Left cardiac atrium (tissue), 4 donors: ENCODE results near the gene H2AZ2. TPM values are rescaled to one million over a fixed set of nuclear protein-coding genes. Genes with fewer than 3 reads are reported as not detected.
"Not testable (repeated sequence)": the region's sequence is repeated elsewhere in the genome, so short reads cannot be mapped to it uniquely, and the experiment has no call there.

Experiments used
- ATAC-seq, 2 donors: fragments of 200-7000 bp; cut with Tn5 transposase; one replicate each; pipeline ENCODE4 v1.9.1; 2020; ENCODE audit warnings: mild to moderate bottlenecking in 2 of 2, moderate library complexity in 2 of 2
- DNase-seq: peaks from one replicate; pipeline ENCODE4 v3.0.0-alpha.2; 2020
- intact Hi-C, 2 donors: fragments of 100-400 bp; cut with DNase I; formaldehyde crosslinking; loops; one replicate each; pipeline versions ENCODE4 v1.14.1 to v1.15.1; 2022 to 2023
- total RNA-seq, 2 donors: library from RNA; stranded (reverse); fragmentation: NEBNext Ultra II Directional; extraction: Animal tissue kit (Norgen Biotek cat#: 25700); gene quantifications; one replicate each; pipeline ENCODE4 v1.2.1, GENCODE V29; 2021
- donor health status: DM: no; HTN: yes; CAD: no.
- donor health status: DM: no; HTN: yes; CAD: no; lungs with severe emphysema.
- donor health status: DM: yes; HTN: yes; CAD: no.
- donor health status: Dilated cardiomyopathy.

The H2AZ2 gene
- total RNA-seq, 2 donors from 2014 or later, result 191 to 205 TPM

DNA sequence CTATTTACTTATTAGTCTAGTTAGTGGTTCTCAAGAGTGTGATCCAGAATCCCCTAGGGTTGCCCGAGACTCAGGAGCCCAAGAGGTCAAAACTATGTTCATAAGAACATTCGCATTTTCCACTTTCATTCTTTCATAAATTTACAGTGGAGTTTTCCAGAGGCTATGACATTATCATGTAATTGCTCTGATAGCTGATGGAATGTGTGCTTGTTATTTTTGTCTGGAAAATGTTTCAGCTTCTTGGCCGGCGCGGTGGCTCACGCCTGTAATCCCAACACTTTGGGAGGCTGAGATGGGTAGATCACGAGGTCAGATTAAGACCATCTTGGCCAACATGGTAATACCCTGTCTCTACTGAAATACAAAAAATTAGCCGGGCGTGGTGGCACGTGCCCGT, 27.4 kb upstream of the H2AZ2 start:
- ATAC-seq (peak in 1 of 2 donors; percentile 25), DNase-seq (no peak)
- intact Hi-C loops, result no loop called here

DNA sequence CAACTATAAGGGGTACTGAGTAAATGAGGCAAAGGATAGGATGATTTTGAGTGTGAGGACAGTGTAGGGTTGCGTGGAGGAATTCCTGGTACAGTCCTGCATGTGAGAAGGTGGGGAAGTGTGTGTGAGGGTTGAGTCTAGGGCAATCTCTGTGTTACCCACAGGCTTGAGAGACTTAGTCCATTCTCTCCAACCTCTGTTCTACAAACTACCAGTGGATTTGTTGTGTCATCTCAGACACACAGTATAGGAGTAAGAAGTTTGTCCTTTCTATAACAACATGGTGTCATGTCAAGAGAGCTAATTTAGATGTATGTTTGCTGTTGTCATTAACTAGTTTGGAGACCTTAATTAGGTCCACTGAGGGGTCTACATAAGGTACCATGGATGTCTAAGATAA, 24.9 kb upstream of the H2AZ2 start:
- no peak for DNase-seq
- intact Hi-C loops, result no loop called here
- no peak for ATAC-seq

DNA sequence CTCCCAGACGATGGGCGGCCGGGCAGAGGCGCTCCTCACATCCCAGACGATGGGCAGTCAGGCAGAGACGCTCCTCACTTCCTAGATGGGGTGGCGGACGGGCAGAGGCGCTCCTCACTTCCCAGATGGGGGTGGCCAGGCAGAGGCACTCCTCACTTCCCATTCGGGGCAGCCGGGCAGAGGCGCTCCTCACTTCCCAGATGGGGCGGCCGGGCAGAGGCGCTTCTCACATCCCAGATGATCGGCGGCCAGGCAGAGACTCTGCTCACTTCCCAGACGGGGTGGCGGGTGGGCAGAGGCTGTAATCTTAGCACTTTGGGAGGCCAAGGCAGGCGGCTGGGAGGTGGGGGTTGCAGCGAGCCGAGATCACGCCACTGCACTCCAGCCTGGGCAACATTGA, 24.0 kb upstream of the H2AZ2 start:
- ATAC-seq, intact Hi-C loops: not testable (repeated sequence)

DNA sequence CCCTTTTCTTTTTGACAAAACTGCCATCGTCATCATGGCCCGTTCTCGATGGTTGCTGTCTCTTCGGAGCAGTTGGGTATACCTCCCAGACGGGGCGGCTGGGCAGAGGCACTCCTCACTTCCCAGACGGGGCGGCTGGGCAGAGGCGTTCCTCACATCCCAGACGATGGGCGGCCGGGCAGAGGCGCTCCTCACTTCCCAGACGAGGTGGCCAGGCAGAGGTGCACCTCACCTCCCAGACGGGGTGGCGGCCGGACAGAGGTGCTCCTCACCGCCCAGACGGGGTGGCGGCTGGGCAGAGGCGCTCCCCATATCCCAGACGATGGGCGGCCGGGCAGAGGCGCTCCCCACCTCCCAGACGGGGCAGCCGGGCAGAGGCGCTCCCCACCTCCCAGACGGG, 22.9 kb upstream of the H2AZ2 start:
- intact Hi-C loops, result not testable (repeated sequence)

More for the DNA sequence above, 24.0 kb upstream of the H2AZ2 start:
- not testable (repeated sequence) for DNase-seq

DNA sequence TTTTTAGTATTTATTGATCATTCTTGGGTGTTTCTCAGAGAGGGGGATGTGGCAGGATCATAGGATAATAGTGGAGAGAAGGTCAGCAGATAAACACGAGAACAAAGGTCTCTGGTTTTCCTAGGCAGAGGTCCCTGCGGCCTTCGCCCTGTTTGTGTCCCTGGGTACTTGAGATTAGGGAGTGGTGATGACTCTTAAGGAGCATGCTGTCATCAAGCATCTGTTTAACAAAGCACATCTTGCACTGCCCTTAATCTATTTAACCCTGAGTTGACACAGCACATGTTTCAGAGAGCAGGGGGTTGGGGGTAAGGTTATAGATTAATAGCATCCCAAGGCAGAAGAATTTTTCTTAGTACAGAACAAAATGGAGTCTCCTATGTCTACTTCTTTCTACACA, 22.4 kb upstream of the H2AZ2 start:
- ATAC-seq, intact Hi-C loops, DNase-seq: not testable (repeated sequence)

More for the DNA sequence above, 22.9 kb upstream of the H2AZ2 start:
- DNase-seq, ATAC-seq: not testable (repeated sequence)

DNA sequence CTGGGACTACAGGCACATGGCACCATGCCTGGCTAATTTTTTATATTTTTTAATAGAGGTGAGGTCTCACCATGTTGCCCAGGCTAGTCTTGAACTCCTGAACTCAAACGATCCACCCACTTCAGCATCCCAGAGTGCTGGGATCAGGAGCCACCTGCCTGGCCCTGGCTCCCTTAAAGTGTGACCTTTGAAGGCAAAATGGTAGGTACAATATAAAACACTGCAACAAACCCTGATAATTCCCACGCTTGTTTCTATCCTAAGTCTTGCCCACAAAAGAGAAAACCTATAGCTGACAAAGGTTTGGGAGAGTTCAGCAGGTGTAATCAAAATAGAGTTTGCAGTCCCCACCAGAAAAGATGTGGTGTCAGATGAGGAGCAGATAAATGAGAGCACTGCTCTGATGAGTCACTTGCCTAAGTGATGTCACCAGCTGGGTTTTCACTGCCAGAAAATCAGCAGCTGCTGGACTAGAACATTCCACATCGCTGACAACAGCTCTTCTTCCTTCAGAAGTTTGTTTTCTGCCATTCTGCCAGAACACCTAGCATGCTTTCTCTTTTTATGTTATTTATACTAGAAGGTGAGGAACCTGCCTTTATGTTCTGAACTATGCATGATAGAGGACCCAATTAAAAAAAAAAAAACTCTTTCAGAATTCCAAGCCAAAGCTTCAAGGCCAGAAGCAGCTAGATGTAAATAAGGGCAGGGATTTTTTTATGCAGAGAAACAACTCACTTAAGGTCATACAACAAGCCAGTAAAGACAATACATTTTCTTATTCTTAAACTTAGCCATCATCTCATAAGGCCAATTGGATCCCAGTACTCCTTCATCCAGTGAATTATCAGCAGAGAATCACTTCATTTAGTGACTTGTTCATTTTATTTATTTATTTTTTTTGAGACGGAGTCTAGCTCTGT, 19.4 kb upstream of the H2AZ2 start:
- DNase-seq, result no peak
- intact Hi-C loops, result no loop called here
- peak in 1 of 2 donors; percentile 94 for ATAC-seq

DNA sequence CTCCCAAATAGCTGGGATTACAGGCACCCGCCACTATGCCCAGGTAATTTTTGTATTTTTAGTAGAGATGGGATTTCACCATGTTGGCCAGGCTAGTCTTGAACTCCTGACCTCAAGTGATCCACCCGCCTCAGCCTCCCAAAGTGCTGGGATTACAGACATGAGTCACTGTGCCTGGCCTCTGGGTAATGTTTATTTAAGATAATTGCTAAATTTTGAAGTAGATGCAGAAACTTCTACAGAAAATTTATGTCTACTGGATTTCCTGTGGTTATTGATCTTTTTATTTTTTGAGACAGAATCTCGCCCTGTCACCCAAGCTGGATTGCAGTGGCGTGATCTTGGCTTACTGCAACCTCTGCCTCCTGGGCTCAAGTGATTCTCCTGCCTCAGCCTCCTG, 14.1 kb upstream of the H2AZ2 start:
- not testable (repeated sequence) for DNase-seq
- intact Hi-C loops, result loop anchor here in 1 of 2 donors (5.0 kb wide), 1 partner anchor 50 kb away; no protein-coding TSS in a partner anchor

DNA sequence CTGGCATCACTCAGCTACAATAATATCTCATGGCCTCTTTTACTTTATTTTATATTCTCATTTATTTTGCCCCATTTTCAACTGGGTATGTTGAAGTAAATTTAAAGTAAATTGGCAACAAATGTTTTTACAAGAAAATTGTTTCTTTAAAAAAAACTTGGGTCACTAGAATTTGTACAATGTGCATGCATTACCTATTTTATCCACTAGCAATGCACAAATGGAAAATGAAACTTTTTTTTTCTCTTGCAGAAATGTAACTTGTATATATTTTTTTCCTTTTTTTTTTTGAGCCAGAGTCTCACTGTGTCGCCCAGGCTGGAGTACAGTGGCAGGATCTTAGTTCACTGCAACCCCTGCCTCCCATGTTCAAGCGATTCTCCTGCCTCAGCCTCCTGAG, 10.3 kb upstream of the H2AZ2 start:
- no peak for DNase-seq
- intact Hi-C loops, result loop anchor here in 1 of 2 donors (5.0 kb wide), 1 partner anchor 274 kb away; no protein-coding TSS in a partner anchor

More for the DNA sequence above, 14.1 kb upstream of the H2AZ2 start:
- not testable (repeated sequence) for ATAC-seq

DNA sequence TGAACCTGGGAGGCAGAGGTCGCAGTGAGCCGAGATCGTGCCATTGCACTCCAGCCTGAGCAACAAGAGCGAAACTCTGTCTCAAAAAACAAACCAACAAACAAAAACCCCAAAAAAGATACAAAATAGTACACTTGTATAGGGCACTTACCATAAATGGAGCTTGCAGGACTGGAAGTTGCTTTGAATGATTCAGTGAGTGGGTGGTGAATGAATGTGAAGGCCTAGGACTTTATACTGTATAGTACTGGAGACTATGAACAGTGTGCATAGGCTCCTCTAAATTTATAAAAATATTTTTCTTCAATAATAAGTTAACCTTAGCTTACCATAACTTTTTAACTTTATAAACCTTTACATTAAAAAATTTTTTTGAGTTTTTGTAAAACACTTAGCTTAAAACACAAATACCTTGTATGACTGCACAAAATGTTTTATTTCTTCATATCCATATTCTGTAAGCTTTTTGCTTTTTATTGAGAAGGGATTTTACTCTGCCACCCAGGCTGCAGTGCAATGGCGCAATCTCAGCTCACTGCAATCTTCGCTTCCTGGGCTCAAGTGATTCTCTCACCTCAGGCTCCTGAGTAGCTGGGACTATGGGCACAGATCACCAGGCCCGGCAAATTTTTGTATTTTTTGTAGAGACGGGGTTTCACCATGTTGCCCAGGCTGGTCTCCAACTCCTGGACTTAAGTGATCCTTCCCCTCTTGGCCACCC, 6.9 kb upstream of the H2AZ2 start:
- intact Hi-C loops, result loop anchor here in 1 of 2 donors (5.0 kb wide), 2 partner anchors 32 to 277 kb away; partner anchors contain the start of gene PURB
- DNase-seq, result no peak
- no peak for ATAC-seq

More for the DNA sequence above, 10.3 kb upstream of the H2AZ2 start:
- no peak for ATAC-seq

DNA sequence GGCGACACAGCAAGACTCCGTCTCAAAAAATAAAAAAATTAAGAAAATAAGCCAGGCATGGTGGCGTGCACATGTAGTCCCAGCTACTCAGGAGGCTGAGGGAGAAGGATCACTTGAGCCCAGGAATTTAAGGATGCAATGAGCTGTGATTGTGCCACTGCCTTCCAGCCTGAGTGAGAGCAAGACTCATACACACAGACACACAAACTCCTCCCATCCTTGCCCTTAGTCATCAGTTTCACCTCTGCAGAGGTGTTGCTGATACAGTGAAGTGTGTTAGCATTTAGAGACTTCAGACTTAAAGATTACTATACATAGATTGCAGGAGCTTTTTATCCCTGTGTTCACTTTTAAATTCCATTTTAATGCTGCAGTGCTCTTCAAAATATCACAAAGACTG, 5.5 kb upstream of the H2AZ2 start:
- DNase-seq (no peak), ATAC-seq (no peak)
- intact Hi-C loops, result loop anchor here in 1 of 2 donors (5.0 kb wide), 1 partner anchor 34 kb away; the partner anchor contains the start of gene PURB

DNA sequence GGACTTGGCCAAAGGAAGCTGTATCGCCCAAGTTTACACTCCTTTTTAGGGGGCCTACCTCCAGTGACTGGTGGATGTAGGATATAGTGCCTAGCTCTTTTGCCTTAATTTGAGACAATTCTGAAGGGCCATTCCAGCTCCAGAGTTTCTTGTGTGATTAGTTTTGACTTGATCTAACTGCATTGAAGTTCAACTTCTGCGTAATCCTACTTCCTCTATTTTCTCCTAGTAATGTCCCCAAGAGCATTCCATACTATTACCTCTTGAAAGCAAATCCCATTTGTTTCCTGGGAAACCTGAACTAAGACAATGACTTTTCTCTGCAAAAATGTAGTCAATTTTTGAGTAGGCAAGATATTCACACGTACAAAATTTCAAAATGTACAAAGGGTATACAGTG, 4.7 kb upstream of the H2AZ2 start:
- intact Hi-C loops, result loop anchor here in 1 of 2 donors (5.0 kb wide), 1 partner anchor 35 kb away; the partner anchor contains the start of gene PURB
- DNase-seq (no peak), ATAC-seq (no peak)

DNA sequence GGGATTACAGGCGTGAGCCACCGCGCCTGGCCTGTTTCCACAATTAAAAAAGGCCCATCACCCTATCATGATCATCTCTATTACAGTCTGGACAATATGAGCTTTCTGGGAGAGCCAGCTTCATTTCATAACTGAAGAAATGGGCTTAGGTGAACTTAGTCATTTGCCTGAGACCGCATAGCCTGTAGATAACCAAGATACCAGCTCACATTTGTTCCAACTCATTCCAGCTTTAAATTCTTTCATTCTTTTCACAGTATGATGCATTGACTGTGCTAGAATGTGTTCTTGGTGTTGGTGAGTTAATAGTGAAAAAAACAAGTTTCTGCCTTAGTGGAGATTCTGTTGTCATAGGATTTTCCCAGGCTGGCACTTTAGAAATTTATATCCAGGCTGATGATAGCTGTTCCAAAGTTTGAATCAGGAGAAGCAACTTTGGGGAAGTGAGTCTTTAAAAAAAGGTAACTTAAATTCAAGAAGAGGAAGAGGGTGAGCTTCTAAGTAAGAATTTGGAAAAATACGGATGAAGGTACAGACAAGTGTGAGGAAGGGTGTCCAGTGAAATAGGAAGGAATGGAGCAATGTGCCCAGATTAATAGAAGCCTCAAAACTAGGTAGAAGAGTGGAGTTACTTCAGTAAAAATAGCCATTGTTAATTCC, 2.1 kb upstream of the H2AZ2 start:
- intact Hi-C loops, result loop anchor here (5.0 kb wide), 3 partner anchors 37 to 268 kb away; partner anchors contain the start of genes PPIA (in 1 of the 2), PURB (in 1 of the 2) and TMED4 (in 1 of the 2)
- DNase-seq, result no peak
- no peak for ATAC-seq

DNA sequence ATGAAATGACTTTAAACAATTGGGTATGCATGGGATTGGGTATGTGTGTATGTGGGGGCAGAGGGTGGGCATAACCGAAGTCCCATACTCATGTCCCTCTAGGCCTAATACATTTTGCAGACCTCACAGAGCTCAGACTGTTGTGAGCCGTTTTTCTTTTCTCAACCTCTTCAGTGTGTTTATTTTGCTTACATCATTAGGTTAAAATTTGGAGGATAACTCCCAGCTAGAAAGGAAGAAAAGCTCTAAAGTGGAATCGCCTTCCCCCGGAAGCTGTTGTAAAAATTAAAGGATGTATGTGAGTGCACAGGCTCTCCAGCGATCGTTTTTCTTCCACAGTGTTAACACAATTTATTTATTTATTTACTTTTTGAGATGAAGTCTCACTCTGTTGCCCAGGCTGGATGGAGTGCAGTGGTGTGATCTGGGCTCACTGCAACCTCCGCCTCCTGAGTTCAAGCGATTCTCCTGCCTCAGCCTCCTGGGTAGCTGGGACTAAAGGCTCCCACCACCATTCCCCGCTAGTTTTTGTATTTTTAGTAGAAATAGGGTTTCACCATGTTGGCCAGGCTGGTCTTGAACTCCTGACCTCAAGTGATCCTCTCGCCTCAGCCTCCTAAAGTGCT, 1.5 kb upstream of the H2AZ2 start:
- DNase-seq (no peak), ATAC-seq (no peak)
- intact Hi-C loops, result loop anchor here (5.0 kb wide), 2 partner anchors 52 to 267 kb away; partner anchors contain the start of genes PPIA (in 1 of the 2) and TMED4 (in 1 of the 2)

DNA sequence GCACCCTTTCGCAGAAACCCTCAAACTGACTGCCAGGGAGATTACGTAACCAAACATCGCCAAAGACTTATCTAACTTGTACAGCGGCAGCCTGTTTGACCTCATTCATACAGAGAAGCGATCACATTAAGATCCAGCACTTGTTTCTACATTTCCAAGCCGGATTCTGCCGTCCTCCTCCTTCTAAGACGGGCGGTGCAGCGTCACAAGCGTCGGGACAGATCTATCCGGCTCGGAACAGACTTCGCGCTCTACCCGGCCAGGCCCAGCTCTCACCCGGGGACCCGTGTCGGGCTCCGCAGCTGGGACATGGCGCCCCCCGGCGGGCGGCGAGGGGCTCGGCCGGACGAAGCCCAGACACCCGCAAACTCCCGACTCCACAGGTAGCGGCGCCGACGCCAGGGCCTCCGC, 373 bp downstream of the H2AZ2 start:
- ATAC-seq (peak; percentile 83 to 88), DNase-seq (peak; percentile 89)
- intact Hi-C loops, result loop anchor here (2.0 to 5.0 kb wide), 3 partner anchors 50 to 265 kb away; partner anchors contain the start of genes PPIA (in 1 of the 2) and TMED4 (in 1 of the 2)

DNA sequence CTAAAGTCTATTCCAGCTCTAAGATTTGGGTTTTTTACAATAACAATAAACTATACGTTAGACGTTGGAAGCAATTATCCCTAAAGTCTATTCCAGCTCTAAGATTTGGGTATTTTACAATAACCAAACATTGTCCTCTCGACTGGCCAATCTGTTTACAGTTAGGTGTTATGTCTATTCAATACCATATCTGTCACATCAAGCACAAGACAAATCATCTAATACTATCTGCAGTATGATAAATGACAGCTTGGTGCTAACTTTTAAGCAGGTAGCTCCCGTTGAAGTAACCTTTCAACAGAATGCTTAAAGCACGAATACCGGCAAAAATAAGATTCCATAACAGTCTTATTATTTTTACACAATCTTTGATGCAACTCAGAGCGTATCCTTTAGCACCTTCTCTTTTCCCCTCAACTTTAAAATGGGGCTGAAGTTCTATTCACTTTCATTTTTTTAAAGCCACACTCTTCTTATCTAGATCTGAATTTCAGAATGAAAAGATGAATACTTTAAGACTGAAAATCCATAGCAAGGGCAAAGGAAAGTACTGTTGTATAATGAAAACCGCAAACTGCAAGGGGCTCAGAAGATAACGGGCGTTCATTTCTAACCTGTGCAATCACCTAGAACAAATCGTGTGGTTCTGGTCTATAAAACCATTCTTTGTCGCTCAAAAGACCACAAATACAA, 925 bp downstream of the H2AZ2 start:
- intact Hi-C loops, result loop anchor here (2.0 to 5.0 kb wide), 3 partner anchors 50 to 265 kb away; partner anchors contain the start of genes PPIA (in 1 of the 2) and TMED4 (in 1 of the 2)
- DNase-seq, result no peak

DNA sequence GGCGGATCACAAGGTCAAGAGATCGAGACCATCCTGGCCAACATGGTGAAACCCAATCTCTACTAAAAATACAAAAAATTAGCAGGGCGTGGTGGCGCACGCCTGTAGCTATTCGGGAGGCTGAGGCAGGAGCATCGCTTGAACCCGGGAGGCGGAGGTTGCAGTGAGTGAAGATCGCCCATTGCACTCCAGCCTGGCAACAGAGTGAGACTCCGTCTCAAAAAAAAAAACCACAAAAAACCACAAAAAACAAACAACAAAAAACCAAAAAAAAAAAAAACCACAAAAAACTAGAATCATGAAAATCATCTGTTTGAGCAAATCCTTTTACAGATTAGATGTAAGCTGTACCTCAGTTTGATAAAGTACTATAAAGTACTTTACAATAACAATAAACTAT, 1.5 kb downstream of the H2AZ2 start:
- intact Hi-C loops, result loop anchor here (2.0 to 5.0 kb wide), 3 partner anchors 49 to 264 kb away; partner anchors contain the start of genes PPIA (in 1 of the 2) and TMED4 (in 1 of the 2)
- not testable (repeated sequence) for DNase-seq, ATAC-seq

More for the DNA sequence above, 925 bp downstream of the H2AZ2 start:
- no peak for ATAC-seq

DNA sequence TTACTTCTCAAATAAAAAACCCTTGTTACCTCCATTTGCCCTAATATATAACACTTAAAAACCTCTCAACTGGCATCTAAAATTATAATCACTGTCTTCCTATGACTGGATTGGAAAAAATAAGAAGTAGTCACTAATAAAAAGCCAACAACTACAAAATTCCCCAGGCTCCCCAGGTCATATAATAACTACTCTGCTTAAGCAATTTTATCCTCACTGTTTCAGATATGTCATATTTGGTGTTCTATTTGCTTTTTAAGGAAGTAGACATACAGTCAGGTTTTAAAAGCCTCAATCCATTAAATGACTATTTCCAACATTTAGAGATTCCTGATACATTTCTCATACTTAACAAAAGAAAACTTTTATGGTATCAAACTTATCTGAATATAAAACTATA, 2.4 kb downstream of the H2AZ2 start:
- DNase-seq, result no peak
- no peak for ATAC-seq
- intact Hi-C loops, result loop anchor here (5.0 kb wide), 2 partner anchors 48 to 263 kb away; partner anchors contain the start of genes PPIA (in 1 of the 2) and TMED4 (in 1 of the 2)
